Liver (tissue), 9 donors: ENCODE measurements around the gene NUDCD2. TPM values are rescaled to one million over a fixed set of nuclear protein-coding genes. Genes with fewer than 3 reads are reported as not detected.
"Not testable (repeated sequence)": the region's sequence is repeated elsewhere in the genome, so short reads cannot be mapped to it uniquely, and the experiment has no call there.

Source experiments
- DNase-seq: peaks from one replicate; pipeline ENCODE4 v3.0.0-alpha.2; 2017; ENCODE audit warnings: low spot score
- H3K27ac ChIP-seq, 2 donors: one replicate each; pipeline ENCODE4 v1.7.0; 2013; ENCODE audit warnings: inconsistent platforms in 2 of 2, low read length in 2 of 2, control low read depth in 1 of 2, low read depth in 1 of 2, mild to moderate bottlenecking in 1 of 2
- H3K27me3 ChIP-seq, 4 donors: one replicate each; pipeline versions ENCODE4 v1.6.1 to v1.7.0; 2013; ENCODE audit warnings: low read length in 3 of 4, inconsistent platforms in 1 of 4, mild to moderate bottlenecking in 1 of 4, moderate library complexity in 1 of 4; ENCODE audit not compliant: control insufficient read depth in 4 of 4, insufficient read depth in 4 of 4
- H3K36me3 ChIP-seq, 4 donors: one replicate each; pipeline versions ENCODE4 v1.6.1 to v1.7.0; 2013; ENCODE audit warnings: low read length in 3 of 4, mild to moderate bottlenecking in 3 of 4, low read depth in 1 of 4, moderate library complexity in 1 of 4; ENCODE audit not compliant: control insufficient read depth in 4 of 4, insufficient read depth in 3 of 4
- H3K4me1 ChIP-seq, 4 donors: one replicate each; pipeline versions ENCODE4 v1.6.1 to v1.7.0; 2013; ENCODE audit warnings: low read length in 3 of 4, mild to moderate bottlenecking in 3 of 4, moderate library complexity in 1 of 4; ENCODE audit not compliant: control insufficient read depth in 4 of 4, insufficient read depth in 4 of 4
- H3K4me3 ChIP-seq, 3 donors: one replicate each; pipeline versions ENCODE4 v1.6.1 to v1.7.0; 2013; ENCODE audit warnings: low read length in 3 of 3, control low read depth in 1 of 3, low read depth in 1 of 3, mild to moderate bottlenecking in 1 of 3
- H3K9ac ChIP-seq, 2 donors: one replicate each; pipeline ENCODE4 v1.7.0; 2013; ENCODE audit warnings: low read length in 2 of 2, mild to moderate bottlenecking in 2 of 2, moderate library complexity in 2 of 2, control low read depth in 1 of 2, low read depth in 1 of 2
- H3K9me3 ChIP-seq, 4 donors: one replicate each; pipeline versions ENCODE4 v1.6.1 to v1.7.0; 2013; ENCODE audit warnings: low read length in 3 of 4; ENCODE audit not compliant: control insufficient read depth in 4 of 4
- ATF3 ChIP-seq: IDR thresholded peaks from 2 replicates; pipeline ENCODE4 v1.6.1; 2016; ENCODE audit warnings: antibody characterized with exemption
- CTCF ChIP-seq: fragments of 150-350 bp; IDR thresholded peaks from 2 replicates; pipeline ENCODE4 v1.5.1; 2017; ENCODE audit warnings: improper control_type of control experiment, low read depth, low read length; ENCODE audit not compliant: missing input control
- EGR1 ChIP-seq, 2 donors: IDR thresholded peaks; 2 replicates each; pipeline ENCODE4 v1.6.1; 2016 to 2018; ENCODE audit warnings: antibody characterized with exemption in 2 of 2, low read depth in 2 of 2
- FOXA1 ChIP-seq: IDR thresholded peaks from 2 replicates; pipeline ENCODE4 v1.6.1; 2016; ENCODE audit warnings: antibody characterized with exemption
- FOXA2 ChIP-seq: IDR thresholded peaks from 2 replicates; pipeline ENCODE4 v1.6.1; 2016; ENCODE audit warnings: antibody characterized with exemption
- GABPA ChIP-seq, 2 donors: IDR thresholded peaks in 1 of 2; conservative IDR thresholded peaks in 1 of 2; 2 replicates each; pipeline ENCODE4 v1.6.1; 2016; ENCODE audit warnings: antibody characterized with exemption in 2 of 2, mild to moderate bottlenecking in 1 of 2, moderate library complexity in 1 of 2
- HNF4A ChIP-seq, 2 donors: conservative IDR thresholded peaks; 2 replicates each; pipeline ENCODE4 v1.6.1; 2016; ENCODE audit warnings: antibody characterized with exemption in 2 of 2, mild to moderate bottlenecking in 2 of 2
- JUND ChIP-seq, 2 donors: IDR thresholded peaks; 2 replicates each; pipeline ENCODE4 v1.6.1; 2016; ENCODE audit warnings: antibody characterized with exemption in 2 of 2
- MAX ChIP-seq: IDR thresholded peaks from 2 replicates; pipeline ENCODE4 v1.6.1; 2016; ENCODE audit warnings: antibody characterized with exemption
- NR2F2 ChIP-seq: IDR thresholded peaks from 2 replicates; pipeline ENCODE4 v1.6.1; 2016; ENCODE audit warnings: antibody characterized with exemption
- RAD21 ChIP-seq, 2 donors: IDR thresholded peaks; 2 replicates each; pipeline ENCODE4 v1.6.1; 2016; ENCODE audit warnings: antibody characterized with exemption in 2 of 2, mild to moderate bottlenecking in 2 of 2
- REST ChIP-seq: IDR thresholded peaks from 2 replicates; pipeline ENCODE4 v1.6.1; 2016; ENCODE audit warnings: antibody characterized with exemption, mild to moderate bottlenecking
- RXRA ChIP-seq, 2 donors: IDR thresholded peaks; 2 replicates each; pipeline ENCODE4 v1.6.1; 2017 to 2018; ENCODE audit warnings: antibody characterized with exemption in 2 of 2, mild to moderate bottlenecking in 1 of 2
- SP1 ChIP-seq: IDR thresholded peaks from 2 replicates; pipeline ENCODE4 v1.6.1; 2018; ENCODE audit warnings: antibody characterized with exemption, mild to moderate bottlenecking
- TAF1 ChIP-seq: conservative IDR thresholded peaks from 2 replicates; pipeline ENCODE4 v1.6.1; 2016; ENCODE audit warnings: antibody characterized with exemption, mild to moderate bottlenecking
- YY1 ChIP-seq: IDR thresholded peaks from 2 replicates; pipeline ENCODE4 v1.6.1; 2016; ENCODE audit warnings: antibody characterized with exemption, mild to moderate bottlenecking
- WGBS: extraction: QIAGEN DNeasy Blood & Tissue Kit; methylation state at CpG from one replicate; pipeline ENCODE4 v1.1.7; 2013; 5-methylcytosine and 5-hydroxymethylcytosine counted together
- polyA plus RNA-seq, 2 donors: library from polyadenylated mRNA; stranded (reverse) in 1 of 2; unstranded in 1 of 2; fragments of 200-250 nt in 1 of 2; fragments of >200 nt in 1 of 2; fragmentation: Nextera tagmentation in 1 of 2; extraction: Ambion mirVana in 1 of 2; gene quantifications; one replicate each; pipeline versions ENCODE4 v1.2.1 to v1.2.3, GENCODE V29; 2013 to 2015
- total RNA-seq, 2 donors: library from RNA; depleted of rRNA; stranded (reverse); fragments of >200 nt; gene quantifications; one replicate each; pipeline ENCODE4 v1.2.3, GENCODE V29; 2014
- TF ChIP-seq, protein P1 (sequence below): IDR thresholded peaks from 2 replicates; pipeline ENCODE4 v1.6.1; 2016; ENCODE audit warnings: antibody characterized with exemption
- donor health status: healthy.
- donor health status: healthy.
- donor health status: healthy.
- donor health status: healthy.
- donor health status: healthy.

Gene NUDCD2
- total and polyA plus RNA-seq, 4 donors: 1.8 to 32.0 (median 4.3) TPM

- peak overlapping the region; percentile 67 to 68 for H3K27ac ChIP-seq
- DNase-seq: no peak
Measured at GRCh38 chr5:163432544-163432943, 27.4 kb downstream of the NUDCD2 start.

GRCh38 chr5:163426128-163426527 is 33.8 kb downstream of the NUDCD2 start:
- not testable (repeated sequence) for H3K27me3 ChIP-seq, H3K36me3 ChIP-seq, H3K27ac ChIP-seq, H3K9me3 ChIP-seq, DNase-seq, H3K4me3 ChIP-seq, H3K9ac ChIP-seq, H3K4me1 ChIP-seq
- 57% methylated on average over 4 of the region's 4 CpGs for WGBS

More at GRCh38 chr5:163432544-163432943, 27.4 kb downstream of the NUDCD2 start:
- WGBS: 31% methylated on average over 1 of the region's 1 CpG
- Histone ChIP-seq H3K36me3 (no peaks in the 10 kb centered on the region), H3K9ac (no peak overlapping the region), H3K9me3 (no peaks in the 10 kb centered on the region), H3K4me3 (no peak overlapping the region), H3K4me1 (peaks cover 1 to 42% (median 20%) of the 10 kb centered on the region in 4 donors), H3K27me3 (no peaks in the 10 kb centered on the region)
- TF ChIP-seq RXRA (IDR thresholded peaks at IDR 0.05) (peak; percentile 36 to 51), EGR1 (IDR thresholded peaks at IDR 0.05; ENCODE audit: low read depth in 2 of 2) (no peak), FOXA1 (peak; percentile 51), MAX (no peak), TAF1 (no peak), RAD21 (IDR thresholded peaks at IDR 0.05) (peak in 1 of 2 donors; percentile 2), ATF3 (no peak), FOXA2 (peak; percentile 51), JUND (IDR thresholded peaks at IDR 0.05) (peak in 1 of 2 donors; percentile 53), REST (no peak), SP1 (peak; percentile 76), GABPA (IDR thresholded peaks at IDR 0.05 in 1 of 2, conservative IDR thresholded peaks at IDR 0.05 in 1 of 2) (no peak), HNF4A (conservative IDR thresholded peaks at IDR 0.05) (peak; percentile 76 to 81), YY1 (peak; percentile 37)

DNA sequence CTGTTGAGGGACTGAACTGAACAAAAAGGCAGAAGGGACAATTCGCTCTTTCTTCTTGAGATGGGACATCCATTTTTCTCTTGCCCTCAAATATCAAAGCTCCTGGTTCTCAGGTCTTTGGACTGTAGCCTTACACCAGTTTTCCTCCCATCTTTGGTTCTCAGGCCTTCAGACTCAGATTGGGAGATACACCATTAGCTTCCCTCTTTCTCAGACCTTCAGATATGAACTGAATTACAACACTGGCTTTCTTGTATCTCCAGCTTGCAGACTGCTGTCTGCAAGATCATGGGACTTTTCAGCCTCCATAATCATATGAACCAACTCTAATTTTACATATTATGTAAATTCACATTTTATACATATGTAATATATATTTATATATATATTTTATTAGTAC is 35.1 kb downstream of the NUDCD2 start:
- TF ChIP-seq CTCF (no peak), RXRA (IDR thresholded peaks at IDR 0.05) (no peak), NR2F2 (no peak), RAD21 (IDR thresholded peaks at IDR 0.05) (no peak), FOXA1 (no peak), REST (no peak), JUND (IDR thresholded peaks at IDR 0.05) (no peak)
- TF ChIP-seq, protein P1, sequence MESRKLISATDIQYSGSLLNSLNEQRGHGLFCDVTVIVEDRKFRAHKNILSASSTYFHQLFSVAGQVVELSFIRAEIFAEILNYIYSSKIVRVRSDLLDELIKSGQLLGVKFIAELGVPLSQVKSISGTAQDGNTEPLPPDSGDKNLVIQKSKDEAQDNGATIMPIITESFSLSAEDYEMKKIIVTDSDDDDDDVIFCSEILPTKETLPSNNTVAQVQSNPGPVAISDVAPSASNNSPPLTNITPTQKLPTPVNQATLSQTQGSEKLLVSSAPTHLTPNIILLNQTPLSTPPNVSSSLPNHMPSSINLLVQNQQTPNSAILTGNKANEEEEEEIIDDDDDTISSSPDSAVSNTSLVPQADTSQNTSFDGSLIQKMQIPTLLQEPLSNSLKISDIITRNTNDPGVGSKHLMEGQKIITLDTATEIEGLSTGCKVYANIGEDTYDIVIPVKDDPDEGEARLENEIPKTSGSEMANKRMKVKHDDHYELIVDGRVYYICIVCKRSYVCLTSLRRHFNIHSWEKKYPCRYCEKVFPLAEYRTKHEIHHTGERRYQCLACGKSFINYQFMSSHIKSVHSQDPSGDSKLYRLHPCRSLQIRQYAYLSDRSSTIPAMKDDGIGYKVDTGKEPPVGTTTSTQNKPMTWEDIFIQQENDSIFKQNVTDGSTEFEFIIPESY: no peak
- 100% methylated on average over 1 of the region's 1 CpG for WGBS

More for the DNA sequence above, 35.1 kb downstream of the NUDCD2 start:
- Histone ChIP-seq H3K27ac (no peak overlapping the region), H3K27me3 (no peaks in the 10 kb centered on the region), H3K4me3 (no peak overlapping the region), H3K4me1 (no peaks in the 10 kb centered on the region), H3K9me3 (no peaks in the 10 kb centered on the region), H3K9ac (no peak overlapping the region), H3K36me3 (no peaks in the 10 kb centered on the region)
- DNase-seq: no peak
